H1 (cell line): Measurements from ENCODE around the gene SLC1A1.

Experiments used
- ASH2L ChIP-seq: fragments of 200-600, 300-600 bp; sonication (generic); IDR thresholded peaks from one replicate; pipeline ENCODE4 v1.7.1; 2017; ENCODE audit warnings: low read length
- CBX5 ChIP-seq: fragments of 300-800, 300-1000 bp; sonication (generic); IDR thresholded peaks from 2 replicates; pipeline ENCODE4 v1.7.1; 2016; ENCODE audit warnings: antibody characterized with exemption, low read length, low read depth
- POLR2A ChIP-seq, 2 experiments: IDR thresholded peaks; 1 replicate in 1 of 2; 2 replicates in 1 of 2; pipeline ENCODE4 v1.6.1; 2011; ENCODE audit warnings: low read depth in 2 of 2, low read length in 2 of 2, mild to moderate bottlenecking in 2 of 2; ENCODE audit errors: control extremely low read depth in 1 of 2
- POLR2AphosphoS5 ChIP-seq: IDR thresholded peaks from 2 replicates; pipeline ENCODE4 v1.6.1; 2011; ENCODE audit warnings: low read depth, low read length
- RNF2 ChIP-seq: fragments of 200-900, 300-1000 bp; sonication (generic); IDR thresholded peaks from 2 replicates; pipeline ENCODE4 v1.7.1; 2016; ENCODE audit warnings: borderline replicate concordance, low read depth, mild to moderate bottlenecking, antibody characterized with exemption, low read length; ENCODE audit not compliant: poor library complexity, severe bottlenecking; ENCODE audit errors: missing control alignments

DNA sequence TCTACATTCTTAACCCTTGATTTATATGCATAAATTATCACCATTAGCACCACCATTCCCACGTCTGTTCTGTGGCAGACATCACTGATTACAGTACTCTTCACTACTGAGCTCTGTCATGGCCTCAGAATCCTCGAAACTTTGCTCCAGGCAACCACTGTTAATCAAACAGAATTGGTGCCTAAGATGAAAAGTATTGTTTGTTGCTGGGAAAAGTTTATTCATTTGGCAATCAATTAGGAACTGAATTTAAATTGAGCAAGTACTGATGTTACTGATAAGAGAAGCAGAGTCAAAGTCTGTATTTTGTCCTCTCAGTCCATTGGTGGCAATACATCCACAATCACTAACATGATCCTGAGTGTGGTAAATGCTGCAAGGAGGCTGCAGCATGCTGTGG lies 12.8 kb downstream of the SLC1A1 start:
- TF ChIP-seq RNF2 (no peak), POLR2AphosphoS5 (no peak), ASH2L (no peak), CBX5 (no peak), POLR2A (IDR thresholded peaks at IDR 0.05; ENCODE audit: control extremely low read depth in 1 of 2, low read depth in 2 of 2, low read length in 2 of 2) (no peak)
